IMR-90 (cell line): ENCODE data around the gene TJP1. TPM values are rescaled to one million over a fixed set of nuclear protein-coding genes. Genes with fewer than 3 reads are reported as not detected.

Experiments
- ATAC-seq: fragments of 200-7000 bp; cut with Tn5 transposase; 2 replicates; pipeline ENCODE4 v1.9.1; 2020; ENCODE audit warnings: low read depth, mild to moderate bottlenecking, moderate library complexity
- BruUV-seq: library from RNA; stranded (reverse); fragments of 400-500 nt; replicated peaks from 2 replicates; lab custom pipeline; 2021; lab: Mats Ljungman, UMichigan
- CTCF ChIA-PET: fragments of 300-600 bp; formaldehyde crosslinking; extraction: SDS; loops from one replicate; lab custom pipeline; 2021; ENCODE audit warnings: antibody characterized with exemption; lab: Yijun Ruan, JAX
- POLR2A ChIA-PET: fragments of 300-600 bp; sonication (Branson Sonifier 250); formaldehyde crosslinking; loops from one replicate; lab custom pipeline; 2022; ENCODE audit warnings: antibody characterized with exemption; ENCODE audit not compliant: unreplicated experiment; lab: Charles Lee
- DNase-seq: peaks from one replicate; pipeline ENCODE4 v3.0.0; 2013
- H2AFZ ChIP-seq: replicated peaks from 2 replicates; pipeline ENCODE3; 2013; ENCODE audit warnings: low read length, mild to moderate bottlenecking; ENCODE audit not compliant: poor library complexity
- H2AK5ac ChIP-seq: 2 replicates; pipeline ENCODE4 v1.6.1; 2013; ENCODE audit warnings: low read depth, low read length, inconsistent platforms
- H2AK9ac ChIP-seq: replicated peaks from 2 replicates; pipeline ENCODE3; 2013; ENCODE audit warnings: mild to moderate bottlenecking, low read depth, low read length, moderate library complexity; ENCODE audit not compliant: poor library complexity
- H2BK120ac ChIP-seq: 2 replicates; pipeline ENCODE4 v1.6.1; 2013; ENCODE audit warnings: low read depth, low read length, inconsistent platforms
- H2BK15ac ChIP-seq: 3 replicates; pipeline ENCODE4 v1.6.1; 2013; ENCODE audit warnings: low read depth, low read length, inconsistent platforms
- H2BK20ac ChIP-seq: 2 replicates; pipeline ENCODE4 v1.6.1; 2013; ENCODE audit warnings: low read depth, mild to moderate bottlenecking, inconsistent platforms, low read length, moderate library complexity
- H2BK5ac ChIP-seq: 2 replicates; pipeline ENCODE4 v1.6.1; 2013; ENCODE audit warnings: mild to moderate bottlenecking, low read depth, low read length, inconsistent platforms; ENCODE audit not compliant: poor library complexity, severe bottlenecking
- H3K14ac ChIP-seq: replicated peaks from 2 replicates; pipeline ENCODE4 v1.6.1; 2013; ENCODE audit warnings: low read depth, low read length, inconsistent platforms
- H3K18ac ChIP-seq: 2 replicates; pipeline ENCODE4 v1.6.1; 2013; ENCODE audit warnings: low read depth, low read length, control low read depth
- H3K23ac ChIP-seq: 2 replicates; pipeline ENCODE4 v1.6.1; 2013; ENCODE audit warnings: low read depth, low read length, inconsistent platforms
- H3K27ac ChIP-seq: 2 replicates; pipeline ENCODE4 v1.5.1; 2013; ENCODE audit warnings: mild to moderate bottlenecking, control low read depth, low read length; ENCODE audit not compliant: insufficient read depth
- H3K27me3 ChIP-seq: 2 replicates; pipeline ENCODE4 v1.6.1; 2013; ENCODE audit warnings: low read length; ENCODE audit not compliant: control insufficient read depth, insufficient read depth
- H3K36me3 ChIP-seq: 2 replicates; pipeline ENCODE4 v1.6.1; 2013; ENCODE audit warnings: low read length, mixed read lengths; ENCODE audit not compliant: control insufficient read depth, insufficient read depth
- H3K4ac ChIP-seq: 2 replicates; pipeline ENCODE4 v1.6.1; 2013; ENCODE audit warnings: low read depth, low read length, inconsistent platforms
- H3K4me1 ChIP-seq: 2 replicates; pipeline ENCODE4 v1.6.1; 2013; ENCODE audit warnings: low read length, mixed read lengths; ENCODE audit not compliant: control insufficient read depth, insufficient read depth
- H3K4me2 ChIP-seq: 2 replicates; pipeline ENCODE4 v1.6.1; 2013; ENCODE audit warnings: low read depth, mild to moderate bottlenecking, control low read depth, low read length, moderate library complexity
- H3K4me3 ChIP-seq: 2 replicates; pipeline ENCODE4 v1.5.1; 2013; ENCODE audit warnings: low read depth, mild to moderate bottlenecking, control low read depth, low read length, moderate library complexity; ENCODE audit not compliant: insufficient read depth
- H3K56ac ChIP-seq: 2 replicates; pipeline ENCODE4 v1.6.1; 2013; ENCODE audit warnings: low read length, inconsistent platforms; ENCODE audit not compliant: insufficient read depth; ENCODE audit errors: extremely low read depth
- H3K79me1 ChIP-seq, 2 experiments: 2 replicates each; pipeline ENCODE4 v1.6.1; 2013; ENCODE audit warnings: low read length in 2 of 2, inconsistent platforms in 1 of 2, low read depth in 1 of 2
- H3K9ac ChIP-seq: 2 replicates; pipeline ENCODE4 v1.6.1; 2013; ENCODE audit warnings: low read depth, low read length, control low read depth
- H3K9me1 ChIP-seq: 2 replicates; pipeline ENCODE4 v1.6.1; 2013; ENCODE audit warnings: low read length, inconsistent platforms; ENCODE audit not compliant: insufficient read depth
- H3K9me3 ChIP-seq: 2 replicates; pipeline ENCODE4 v1.6.1; 2013; ENCODE audit warnings: low read length; ENCODE audit not compliant: control insufficient read depth, insufficient read depth
- H4K20me1 ChIP-seq: 2 replicates; pipeline ENCODE4 v1.6.1; 2013; ENCODE audit warnings: low read length, inconsistent platforms; ENCODE audit not compliant: insufficient read depth
- H4K5ac ChIP-seq: 2 replicates; pipeline ENCODE4 v1.6.1; 2013; ENCODE audit warnings: mild to moderate bottlenecking, low read depth, low read length, control low read depth
- H4K8ac ChIP-seq, 2 experiments: 2 replicates each; pipeline ENCODE4 v1.6.1; 2013; ENCODE audit warnings: low read depth in 2 of 2, low read length in 2 of 2, control low read depth in 1 of 2, inconsistent platforms in 1 of 2
- H4K91ac ChIP-seq: 2 replicates; pipeline ENCODE4 v1.6.1; 2013; ENCODE audit warnings: low read depth, low read length, inconsistent platforms; ENCODE audit not compliant: insufficient read depth
- MAFK ChIP-seq: IDR thresholded peaks from 2 replicates; pipeline ENCODE4 v1.6.1; 2012; ENCODE audit warnings: low read depth, low read length, improper control_type of control experiment
- WGBS, 2 experiments: methylation state at CpG; one replicate each; pipeline versions ENCODE4 v1.1.5 to v1.1.7; 2013; ENCODE audit warnings: missing lambda C conversion rate in 2 of 2; ENCODE audit not compliant: insufficient read length in 1 of 2; ENCODE audit errors: extremely low coverage in 2 of 2; 5-methylcytosine and 5-hydroxymethylcytosine counted together
- dilution Hi-C: fragments of 300-500 bp; cut with HindIII; formaldehyde crosslinking; loops from one replicate; pipeline ENCODE4 v1.14.3; 2018; ENCODE audit warnings: low sequenced_read_pairs; ENCODE audit not compliant: unreplicated experiment
- in situ Hi-C: fragments of 300-500 bp; cut with MboI; formaldehyde crosslinking; loops from 3 replicates; pipeline ENCODE4 v1.14.3; 2019; ENCODE audit warnings: low sequenced_read_pairs, inconsistent platforms, mixed read lengths
- intact Hi-C: fragments of 100-400 bp; cut with micrococcal nuclease; formaldehyde crosslinking; loops from 2 replicates; pipeline ENCODE4 v1.10.0; 2022
- polyA plus RNA-seq, 3 experiments: library from polyadenylated mRNA; depleted of rRNA; stranded (reverse); fragments of >200 nt; gene quantifications; 2 replicates each; pipeline ENCODE4 v1.2.3, GENCODE V29; 2012; ENCODE audit warnings: low replicate concordance in 1 of 3
- total RNA-seq: library from RNA; depleted of rRNA; stranded (reverse); fragments of >200 nt; gene quantifications from 2 replicates; pipeline ENCODE4 v1.2.3, GENCODE V29; 2012

The TJP1 gene
- total and polyA plus RNA-seq, 2 of the 4 experiments (the other 2 are of a cell fraction) = 42.2 to 43.4 TPM

DNA sequence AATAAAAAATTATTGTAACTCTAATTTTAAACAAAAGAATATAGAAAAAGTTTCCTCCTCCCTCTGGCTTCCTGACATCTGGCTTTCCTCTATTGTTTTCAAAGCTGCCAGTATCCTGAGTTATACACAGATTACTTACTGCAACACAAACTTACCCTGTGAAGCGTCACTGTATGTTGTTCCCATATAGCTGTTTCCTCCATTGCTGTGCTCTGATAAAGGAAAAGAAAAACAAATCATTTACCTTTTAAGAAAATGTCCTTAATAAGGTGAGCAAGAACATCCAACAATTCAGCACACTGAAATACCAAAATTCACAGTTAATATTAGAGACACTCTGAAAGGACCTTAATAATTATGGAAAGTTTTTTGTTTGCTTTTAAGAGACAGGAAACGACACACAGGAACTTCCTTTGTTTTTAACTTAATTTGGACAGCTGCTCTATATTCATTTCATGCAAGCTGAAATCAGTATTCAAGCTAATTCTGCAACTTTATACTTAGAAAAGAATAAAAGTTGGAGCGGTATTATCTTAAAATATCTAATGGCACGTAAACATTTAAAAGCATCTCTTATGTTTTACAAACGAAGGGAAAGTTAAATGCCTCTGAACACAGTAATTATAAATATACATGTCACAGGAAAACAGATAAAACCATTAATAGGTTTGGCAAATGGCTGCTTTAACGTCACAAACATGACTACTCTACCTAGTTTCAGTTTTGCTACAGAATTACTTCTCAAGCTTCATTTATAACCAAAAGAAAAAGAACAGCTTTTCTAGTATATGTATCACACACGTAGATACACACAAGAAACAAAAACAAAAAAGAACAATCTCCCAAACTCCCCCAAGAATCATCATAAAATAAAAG is 21.5 kb downstream of the TJP1 start:
- no peak overlapping the region for H2BK120ac ChIP-seq
- peaks cover 43% of the 10 kb centered on the region for H4K20me1 ChIP-seq
- H3K36me3 ChIP-seq = peaks cover 2% of the 10 kb centered on the region; the same call in 1 of the 2 replicates
- no peak overlapping the region for H2BK15ac ChIP-seq
- no peak overlapping the region for H2AK9ac ChIP-seq
- no peak overlapping the region for H3K23ac ChIP-seq
- ChIA-PET POLR2A (no interaction called here), CTCF (no interaction called here)
- H3K9me3 ChIP-seq = no peaks in the 10 kb centered on the region
- no TSS peak for BruUV-seq
- no peak overlapping the region for H3K27ac ChIP-seq
- no peak overlapping the region for H2BK5ac ChIP-seq
- no peak overlapping the region for H4K8ac ChIP-seq
- no peak overlapping the region for H3K56ac ChIP-seq
- H2BK20ac ChIP-seq = no peak overlapping the region
- H2AK5ac ChIP-seq = no peak overlapping the region
- WGBS, 2 experiments = no CpG with 5 or more reads among the region's 7 CpGs
- no peak overlapping the region for H4K91ac ChIP-seq
- H3K9me1 ChIP-seq = peaks cover 8% of the 10 kb centered on the region
- no peak overlapping the region for H3K4me3 ChIP-seq
- H3K9ac ChIP-seq = no peak overlapping the region
- H3K4me1 ChIP-seq = peaks cover 8% of the 10 kb centered on the region; the same call in 1 of the 2 replicates
- no peak overlapping the region for H4K5ac ChIP-seq
- no peak overlapping the region for H3K18ac ChIP-seq
- no peak overlapping the region for H3K4ac ChIP-seq
- TF ChIP-seq MAFK = no peak
- intact Hi-C loops (no loop called here), dilution Hi-C loops (no loop called here), in situ Hi-C loops (no loop called here)
- ATAC-seq (no peak), DNase-seq (no peak)
- H3K79me1 ChIP-seq = peaks cover 28 to 67% of the 10 kb centered on the region in 2 experiments
- H3K4me2 ChIP-seq = no peak overlapping the region
- no peaks in the 10 kb centered on the region for H3K27me3 ChIP-seq
- no peak overlapping the region for H3K14ac ChIP-seq
- H2AFZ ChIP-seq = no peak overlapping the region
